HG03378 (cell line): ENCODE data around the gene ARHGAP11A.

Experiments
- ATAC-seq: cut with Tn5 transposase; IDR thresholded peaks from one replicate; pipeline ENCODE4 v1.9.1; 2021; ENCODE audit warnings: mild to moderate bottlenecking, moderate library complexity; ENCODE audit not compliant: unreplicated experiment

ARHGAP11A gene

GRCh38 chr15:32656496-32656895 lies 41.2 kb downstream of the ARHGAP11A start:
- ATAC-seq = no peak

GRCh38 chr15:32657198-32657883 lies 42.0 kb downstream of the ARHGAP11A start:
- ATAC-seq = peak; percentile 58

GRCh38 chr15:32657941-32658340 lies 42.6 kb downstream of the ARHGAP11A start:
- ATAC-seq = no peak

GRCh38 chr15:32659340-32660155 lies 44.2 kb downstream of the ARHGAP11A start:
- ATAC-seq = no peak

GRCh38 chr15:32663671-32664070 lies 48.4 kb downstream of the ARHGAP11A start:
- ATAC-seq = no peak

GRCh38 chr15:32664796-32665195 lies 49.5 kb downstream of the ARHGAP11A start:
- ATAC-seq = no peak

GRCh38 chr15:32667321-32667720 lies 52.0 kb downstream of the ARHGAP11A start:
- ATAC-seq = no peak

GRCh38 chr15:32668942-32669341 lies 53.6 kb downstream of the ARHGAP11A start:
- no peak for ATAC-seq

- no peak for ATAC-seq
Measured at GRCh38 chr15:32669896-32670611, 54.8 kb downstream of the ARHGAP11A start.

GRCh38 chr15:32670623-32671022 lies 55.3 kb downstream of the ARHGAP11A start:
- ATAC-seq = no peak

GRCh38 chr15:32671339-32672325 lies 56.3 kb downstream of the ARHGAP11A start:
- ATAC-seq = no peak

GRCh38 chr15:32674681-32675080 lies 59.4 kb downstream of the ARHGAP11A start:
- ATAC-seq = no peak

- no peak for ATAC-seq
Measured at GRCh38 chr15:32675466-32675865, 60.2 kb downstream of the ARHGAP11A start.

GRCh38 chr15:32676169-32676568 lies 60.9 kb downstream of the ARHGAP11A start:
- no peak for ATAC-seq

- ATAC-seq = no peak
Measured at GRCh38 chr15:32677238-32677750, 62.0 kb downstream of the ARHGAP11A start.

- no peak for ATAC-seq
Measured at GRCh38 chr15:32679298-32679690, 64.0 kb downstream of the ARHGAP11A start.

- ATAC-seq = no peak
Measured at GRCh38 chr15:32682569-32682968, 67.3 kb downstream of the ARHGAP11A start.

- ATAC-seq = no peak
Measured at GRCh38 chr15:32682977-32683630, 67.8 kb downstream of the ARHGAP11A start.

GRCh38 chr15:32683906-32684584 lies 68.7 kb downstream of the ARHGAP11A start:
- no peak for ATAC-seq
